ENCODE measurements around the gene NT5C2.

DNA sequence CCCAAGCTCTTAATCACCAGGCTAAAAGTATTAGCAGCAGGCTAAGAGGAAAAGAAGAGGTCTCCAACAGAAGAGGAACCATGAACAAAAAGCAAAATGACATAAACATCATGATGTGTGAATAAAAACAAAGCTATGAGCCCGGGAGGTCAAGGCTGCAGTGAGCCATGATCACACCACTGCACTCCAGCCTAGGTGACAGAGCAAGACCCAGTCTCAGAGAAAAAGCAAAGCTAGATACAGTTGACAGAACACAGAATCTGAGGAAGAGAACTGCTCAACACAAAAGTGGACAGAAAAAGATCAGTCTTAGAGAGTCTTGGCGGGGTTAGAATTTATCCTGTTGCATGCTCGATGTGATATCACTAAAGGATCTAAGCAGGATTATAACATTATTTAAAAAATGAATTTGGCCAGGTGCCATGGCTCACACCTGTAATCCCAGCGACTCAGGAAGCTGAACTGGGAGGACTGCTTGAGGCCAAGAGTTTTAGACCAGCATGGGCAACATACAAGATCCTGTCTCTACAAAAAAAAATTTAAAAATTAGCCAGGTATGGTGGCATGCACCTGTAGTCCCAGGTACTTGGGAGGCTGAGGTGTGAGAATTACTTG, 37.5 kb downstream of the NT5C2 start:
- no peak for TF ChIP-seq EZH2 (IDR thresholded peaks at IDR 0.05; ENCODE audit: insufficient read depth, poor library complexity, severe bottlenecking)
- no peak for TF ChIP-seq EZH2phosphoT487 (IDR thresholded peaks at IDR 0.05; ENCODE audit: insufficient read depth, low read depth)

All from GM23248 (cell line).